HG03575 (cell line): ENCODE results near the gene ADGRF3.
"Not testable (repeated sequence)": the region's sequence is repeated elsewhere in the genome, so short reads cannot be mapped to it uniquely, and the experiment has no call there.

Experiments used
- ATAC-seq: cut with Tn5 transposase; IDR thresholded peaks from one replicate; pipeline ENCODE4 v1.9.1; 2021; ENCODE audit not compliant: unreplicated experiment, insufficient number of reproducible peaks, low FRiP score; ENCODE audit errors: extremely low read depth

Gene ADGRF3

GRCh38 chr2:26346454-26347053, at the start of gene ADGRF3:
ADGRF3 (minus strand) TSS chr2:26346789; CDS start chr2:26346234, 555 bp downstream.
- no peak for ATAC-seq

- no peak for ATAC-seq
Measured at GRCh38 chr2:26395394-26395793, 48.8 kb upstream of the ADGRF3 start.

- no peak for ATAC-seq
Measured at GRCh38 chr2:26394694-26395093, 48.1 kb upstream of the ADGRF3 start.

- no peak for ATAC-seq
Measured at GRCh38 chr2:26387189-26387588, 40.6 kb upstream of the ADGRF3 start.

GRCh38 chr2:26384597-26384996, 38.0 kb upstream of the ADGRF3 start:
- no peak for ATAC-seq

GRCh38 chr2:26384183-26384582, 37.6 kb upstream of the ADGRF3 start:
- no peak for ATAC-seq

GRCh38 chr2:26382564-26382963, 36.0 kb upstream of the ADGRF3 start:
- no peak for ATAC-seq

GRCh38 chr2:26380281-26380680, 33.7 kb upstream of the ADGRF3 start:
- ATAC-seq: no peak

- no peak for ATAC-seq
Measured at GRCh38 chr2:26376799-26377198, 30.2 kb upstream of the ADGRF3 start.

- not testable (repeated sequence) for ATAC-seq
Measured at GRCh38 chr2:26370909-26371308, 24.3 kb upstream of the ADGRF3 start.

GRCh38 chr2:26369664-26370063, 23.1 kb upstream of the ADGRF3 start:
- not testable (repeated sequence) for ATAC-seq

- ATAC-seq: no peak
Measured at GRCh38 chr2:26366957-26367356, 20.4 kb upstream of the ADGRF3 start.

- ATAC-seq: no peak
Measured at GRCh38 chr2:26364669-26365068, 18.1 kb upstream of the ADGRF3 start.

GRCh38 chr2:26363958-26364357, 17.4 kb upstream of the ADGRF3 start:
- no peak for ATAC-seq

- no peak for ATAC-seq
Measured at GRCh38 chr2:26363323-26363722, 16.7 kb upstream of the ADGRF3 start.

GRCh38 chr2:26359886-26360473, 13.4 kb upstream of the ADGRF3 start:
- no peak for ATAC-seq

GRCh38 chr2:26356771-26357170, 10.2 kb upstream of the ADGRF3 start:
- ATAC-seq: no peak

GRCh38 chr2:26356111-26356510, 9.5 kb upstream of the ADGRF3 start:
- ATAC-seq: no peak

GRCh38 chr2:26355038-26355995, 8.7 kb upstream of the ADGRF3 start:
- ATAC-seq: no peak

GRCh38 chr2:26354469-26354868, 7.9 kb upstream of the ADGRF3 start:
- not testable (repeated sequence) for ATAC-seq
